NOMO-1 treated with DMSO at 0.1 percent for 48 hours (cell line): ENCODE data around the gene BID.

Experiments
- DNase-seq: peaks from one replicate; lab custom pipeline; 2025; ENCODE audit not compliant: unreplicated experiment; lab: John Stamatoyannopoulos, UW

BID gene

GRCh38 chr22:17739196-17739975 is 34.9 kb downstream of the BID start:
- no peak for DNase-seq

GRCh38 chr22:17738386-17739128 is 35.7 kb downstream of the BID start:
- DNase-seq, result no peak

- peak; percentile 4 for DNase-seq
Measured at GRCh38 chr22:17734187-17734586, 40.1 kb downstream of the BID start.

- no peak for DNase-seq
Measured at GRCh38 chr22:17733466-17733865, 40.8 kb downstream of the BID start.

- no peak for DNase-seq
Measured at GRCh38 chr22:17732251-17732854, 41.9 kb downstream of the BID start.

GRCh38 chr22:17729561-17729960 is 44.7 kb downstream of the BID start:
- DNase-seq, result no peak

GRCh38 chr22:17728786-17729185 is 45.5 kb downstream of the BID start:
- DNase-seq, result no peak

- DNase-seq, result peak; percentile 64
Measured at GRCh38 chr22:17726928-17727897, 47.1 kb downstream of the BID start.

- DNase-seq, result no peak
Measured at GRCh38 chr22:17726006-17726927, 48.0 kb downstream of the BID start.

- no peak for DNase-seq
Measured at GRCh38 chr22:17725500-17725796, 48.8 kb downstream of the BID start.

- no peak for DNase-seq
Measured at GRCh38 chr22:17724678-17725499, 49.4 kb downstream of the BID start.

- no peak for DNase-seq
Measured at GRCh38 chr22:17724241-17724640, 50.0 kb downstream of the BID start.

GRCh38 chr22:17719911-17720310 is 54.4 kb downstream of the BID start:
- no peak for DNase-seq

- DNase-seq, result no peak
Measured at GRCh38 chr22:17717708-17718107, 56.6 kb downstream of the BID start.

- no peak for DNase-seq
Measured at GRCh38 chr22:17716529-17716928, 57.7 kb downstream of the BID start.

- DNase-seq, result no peak
Measured at GRCh38 chr22:17712441-17712840, 61.8 kb downstream of the BID start.

GRCh38 chr22:17710023-17710422 is 64.2 kb downstream of the BID start:
- no peak for DNase-seq

GRCh38 chr22:17707526-17707925 is 66.7 kb downstream of the BID start:
- DNase-seq, result no peak

GRCh38 chr22:17706947-17707346 is 67.3 kb downstream of the BID start:
- DNase-seq, result no peak
